ENCODE measurements around the gene AHSA1. TPM values are rescaled to one million over a fixed set of nuclear protein-coding genes. Genes with fewer than 3 reads are reported as not detected.

AHSA1 gene
- total and polyA plus RNA-seq, 12 donors: 88.2 to 247 (median 166) TPM

DNA sequence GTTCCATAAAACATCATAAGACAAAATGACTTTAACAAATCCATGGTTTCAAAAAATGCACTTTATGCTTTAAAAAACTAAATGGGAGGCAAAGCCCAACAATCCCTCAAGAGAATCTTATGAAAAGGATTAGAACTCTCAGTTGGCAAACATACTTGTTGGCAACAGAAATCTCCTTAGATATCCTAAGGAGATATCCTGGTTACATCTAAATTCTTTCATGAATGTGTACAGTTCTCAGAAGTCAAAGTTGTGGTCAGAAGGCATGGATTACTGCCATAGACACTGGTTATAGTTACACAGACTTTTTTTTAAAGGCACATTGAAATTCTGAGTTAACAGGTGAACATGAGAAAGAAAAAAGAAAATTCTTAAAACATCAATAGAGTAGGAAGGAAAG, 58.2 kb downstream of the AHSA1 start:
- peaks cover 0 to 98% (median 28%) of the 10 kb centered on the region in 9 donors for H3K36me3 ChIP-seq
- TF ChIP-seq, protein P1, sequence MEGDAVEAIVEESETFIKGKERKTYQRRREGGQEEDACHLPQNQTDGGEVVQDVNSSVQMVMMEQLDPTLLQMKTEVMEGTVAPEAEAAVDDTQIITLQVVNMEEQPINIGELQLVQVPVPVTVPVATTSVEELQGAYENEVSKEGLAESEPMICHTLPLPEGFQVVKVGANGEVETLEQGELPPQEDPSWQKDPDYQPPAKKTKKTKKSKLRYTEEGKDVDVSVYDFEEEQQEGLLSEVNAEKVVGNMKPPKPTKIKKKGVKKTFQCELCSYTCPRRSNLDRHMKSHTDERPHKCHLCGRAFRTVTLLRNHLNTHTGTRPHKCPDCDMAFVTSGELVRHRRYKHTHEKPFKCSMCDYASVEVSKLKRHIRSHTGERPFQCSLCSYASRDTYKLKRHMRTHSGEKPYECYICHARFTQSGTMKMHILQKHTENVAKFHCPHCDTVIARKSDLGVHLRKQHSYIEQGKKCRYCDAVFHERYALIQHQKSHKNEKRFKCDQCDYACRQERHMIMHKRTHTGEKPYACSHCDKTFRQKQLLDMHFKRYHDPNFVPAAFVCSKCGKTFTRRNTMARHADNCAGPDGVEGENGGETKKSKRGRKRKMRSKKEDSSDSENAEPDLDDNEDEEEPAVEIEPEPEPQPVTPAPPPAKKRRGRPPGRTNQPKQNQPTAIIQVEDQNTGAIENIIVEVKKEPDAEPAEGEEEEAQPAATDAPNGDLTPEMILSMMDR (IDR thresholded peaks at IDR 0.05): no peak

More for the DNA sequence above, 58.2 kb downstream of the AHSA1 start:
- ATAC-seq: no peak
- Histone ChIP-seq H3K4me3 (no peak overlapping the region), H3K9me3 (no peaks in the 10 kb centered on the region), H3K27me3 (no peaks in the 10 kb centered on the region), H3K4me1 (no peaks in the 10 kb centered on the region), H3K27ac (no peak overlapping the region)
- intact Hi-C loops (cut with DNase I): loop anchor here in 1 of 10 donors (1.0 kb wide), 1 partner anchor 11 kb away; no protein-coding TSS in a partner anchor
- DNase-seq: no peak

Other genes with a start within 250 kb of the AHSA1 start
- gene NGB, start 186.9 kb upstream of the AHSA1 start, total RNA-seq: not detected
- gene NGB, start 186.9 kb upstream of the AHSA1 start, polyA plus RNA-seq: not detected
- gene POMT2, start 137.2 kb upstream of the AHSA1 start, total RNA-seq: 10 to 100 TPM; 10.5 to 23.4 (median 17.6) TPM
- 10 to 100 TPM; 13.5 to 15.8 TPM for gene POMT2, start 137.2 kb upstream of the AHSA1 start, polyA plus RNA-seq
- gene GSTZ1, start 137.1 kb upstream of the AHSA1 start, total RNA-seq: 10 to 100 TPM; 10.7 to 20.5 (median 16.0) TPM
- 10 to 100 TPM; 14.5 to 17.3 TPM for gene GSTZ1, start 137.1 kb upstream of the AHSA1 start, polyA plus RNA-seq
- 1 to 10 TPM; 4.4 to 8.7 (median 7.1) TPM for gene TMED8, start 81.0 kb upstream of the AHSA1 start, total RNA-seq
- 1 to 10 TPM; 1.8 TPM for gene TMED8, start 81.0 kb upstream of the AHSA1 start, polyA plus RNA-seq
- gene SAMD15, start 80.7 kb upstream of the AHSA1 start, total RNA-seq: under 1 TPM in 9 of 10 donors, not detected in 1; 0.15 to 0.30 (median 0.21) TPM
- under 1 TPM in 1 of 2 donors, not detected in 1; 0.13 TPM for gene SAMD15, start 80.7 kb upstream of the AHSA1 start, polyA plus RNA-seq
- gene NOXRED1, start 34.6 kb upstream of the AHSA1 start, total RNA-seq: under 1 TPM in 5 of 10 donors, not detected in 5; 0.12 to 0.40 (median 0.30) TPM
- under 1 TPM in 1 of 2 donors, not detected in 1; 0.04 TPM for gene NOXRED1, start 34.6 kb upstream of the AHSA1 start, polyA plus RNA-seq
- 10 to 100 TPM in 9 of 10 donors, 1 to 10 TPM in 1; 8.1 to 18.7 (median 14.7) TPM for gene VIPAS39, start 492 bp upstream of the AHSA1 start, total RNA-seq
- gene VIPAS39, start 492 bp upstream of the AHSA1 start, polyA plus RNA-seq: 10 to 100 TPM in 1 of 2 donors, 1 to 10 TPM in 1; 8.0 to 10.4 TPM
- gene ISM2, start 40.7 kb downstream of the AHSA1 start, total RNA-seq: not detected
- not detected for gene ISM2, start 40.7 kb downstream of the AHSA1 start, polyA plus RNA-seq
- 10 to 100 TPM in 8 of 10 donors, 1 to 10 TPM in 2; 8.3 to 23.5 (median 13.3) TPM for gene SPTLC2, start 158.5 kb downstream of the AHSA1 start, total RNA-seq
- 1 to 10 TPM; 4.7 to 6.5 TPM for gene SPTLC2, start 158.5 kb downstream of the AHSA1 start, polyA plus RNA-seq
- gene ALKBH1, start 249.9 kb downstream of the AHSA1 start, total RNA-seq: 10 to 100 TPM in 8 of 10 donors, 1 to 10 TPM in 2; 8.5 to 12.9 (median 11.6) TPM
- gene ALKBH1, start 249.9 kb downstream of the AHSA1 start, polyA plus RNA-seq: 1 to 10 TPM; 3.9 to 8.5 TPM

Measured in heart right ventricle (tissue), 16 donors.